HG03469 (cell line): ENCODE data around the gene VPS4A.
"Not testable (repeated sequence)": the region's sequence is repeated elsewhere in the genome, so short reads cannot be mapped to it uniquely, and the experiment has no call there.

Experiments
- ATAC-seq: cut with Tn5 transposase; IDR thresholded peaks from one replicate; pipeline ENCODE4 v1.9.1; 2021; ENCODE audit warnings: mild to moderate bottlenecking, moderate library complexity, moderate number of reproducible peaks; ENCODE audit not compliant: unreplicated experiment

The VPS4A gene

GRCh38 chr16:69326172-69326873 is 15.2 kb downstream of the VPS4A start:
- no peak for ATAC-seq

GRCh38 chr16:69327585-69328310 is 16.6 kb downstream of the VPS4A start:
- ATAC-seq = no peak

GRCh38 chr16:69328854-69329316 is 17.7 kb downstream of the VPS4A start:
- no peak for ATAC-seq

- peak; percentile 17 for ATAC-seq
Measured at GRCh38 chr16:69329369-69330285, 18.5 kb downstream of the VPS4A start.

- ATAC-seq = peak; percentile 77
Measured at GRCh38 chr16:69330286-69331109, 19.3 kb downstream of the VPS4A start, which contains the start of gene PDF. Gene PDF, minus strand, starts transcription at chr16:69330588. Its CDS starts 18 bp downstream, at chr16:69330570.

GRCh38 chr16:69334696-69335095 is 23.5 kb downstream of the VPS4A start:
- ATAC-seq = no peak

- ATAC-seq = no peak
Measured at GRCh38 chr16:69338557-69339288, 27.6 kb downstream of the VPS4A start.

GRCh38 chr16:69339289-69340094 is 28.3 kb downstream of the VPS4A start, which contains the start of the genes COG8 and NIP7:
Gene COG8, minus strand, starts transcription at chr16:69339564. Its CDS starts 12 bp downstream, at chr16:69339552.
Gene NIP7, plus strand, starts transcription at chr16:69339772. Its CDS starts 58 bp downstream, at chr16:69339830.
- peak; percentile 64 for ATAC-seq

- no peak for ATAC-seq
Measured at GRCh38 chr16:69340095-69340644, 29.0 kb downstream of the VPS4A start.

GRCh38 chr16:69344171-69344570 is 33.0 kb downstream of the VPS4A start:
- ATAC-seq = no peak

GRCh38 chr16:69345923-69346322 is 34.8 kb downstream of the VPS4A start:
- ATAC-seq = no peak

GRCh38 chr16:69346683-69347082 is 35.5 kb downstream of the VPS4A start:
- no peak for ATAC-seq

- ATAC-seq = no peak
Measured at GRCh38 chr16:69348222-69348621, 37.1 kb downstream of the VPS4A start.

GRCh38 chr16:69349536-69349935 is 38.4 kb downstream of the VPS4A start:
- ATAC-seq = no peak

- ATAC-seq = no peak
Measured at GRCh38 chr16:69350536-69351133, 39.5 kb downstream of the VPS4A start.

- no peak for ATAC-seq
Measured at GRCh38 chr16:69351309-69352027, 40.3 kb downstream of the VPS4A start, which contains the start of gene TMED6. Gene TMED6, minus strand, starts transcription at chr16:69351786. Its CDS starts 33 bp downstream, at chr16:69351753.

GRCh38 chr16:69360070-69360469 is 48.9 kb downstream of the VPS4A start:
- not testable (repeated sequence) for ATAC-seq
